NCI-H1105 (cell line): Measurements from ENCODE around the gene MCRIP1.
"Not testable (repeated sequence)": the region's sequence is repeated elsewhere in the genome, so short reads cannot be mapped to it uniquely, and the experiment has no call there.

Source experiments
- DNase-seq: peaks from one replicate; lab custom pipeline; 2025; lab: John Stamatoyannopoulos, UW

The MCRIP1 gene

DNA sequence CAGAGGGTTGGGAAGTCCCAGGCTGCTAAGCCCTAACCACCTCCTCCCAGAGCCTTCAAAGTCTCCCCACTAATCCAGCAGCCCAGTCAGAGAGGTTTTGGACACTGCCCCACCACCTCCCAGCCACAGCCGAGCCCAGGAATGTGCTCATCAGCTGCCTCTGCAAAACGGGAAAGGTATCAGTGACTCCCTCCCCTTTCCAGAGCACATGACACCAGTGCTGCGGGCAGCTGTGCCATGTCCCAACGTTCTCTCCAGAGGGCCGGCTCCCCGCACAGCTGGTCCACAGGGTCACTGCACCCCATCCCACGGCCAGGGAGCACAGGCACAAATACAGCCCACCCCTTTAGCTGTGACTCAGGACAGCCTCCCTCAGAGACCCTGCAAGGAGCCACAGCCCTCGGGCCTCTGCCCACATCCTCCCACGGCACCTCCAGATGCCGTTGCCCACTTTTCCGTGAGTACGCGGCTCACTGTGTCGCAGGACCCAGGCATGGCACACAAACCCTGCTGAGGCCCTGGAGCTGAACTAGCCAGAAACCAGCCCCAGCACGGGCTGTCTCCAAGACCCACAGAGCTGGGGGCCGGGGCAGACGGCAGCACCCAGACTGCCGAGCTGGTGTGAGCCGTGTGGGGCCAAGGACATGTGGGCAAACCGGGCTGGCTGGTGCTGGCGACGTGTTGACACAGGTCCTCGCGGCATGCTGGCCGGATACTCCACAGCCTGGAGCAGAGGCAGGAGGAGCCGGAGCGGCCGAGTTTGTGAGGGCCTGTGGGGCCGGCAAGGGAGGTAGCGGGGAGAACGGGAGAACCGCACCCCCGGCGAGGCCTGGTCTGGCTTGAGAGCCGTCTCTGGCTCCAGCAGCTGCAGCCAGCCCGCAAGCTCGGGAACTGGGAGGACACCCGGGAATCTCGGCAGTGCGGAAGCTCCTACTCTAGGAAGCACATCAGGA lies 8.0 kb upstream of the MCRIP1 start:
- DNase-seq, result no peak

DNA sequence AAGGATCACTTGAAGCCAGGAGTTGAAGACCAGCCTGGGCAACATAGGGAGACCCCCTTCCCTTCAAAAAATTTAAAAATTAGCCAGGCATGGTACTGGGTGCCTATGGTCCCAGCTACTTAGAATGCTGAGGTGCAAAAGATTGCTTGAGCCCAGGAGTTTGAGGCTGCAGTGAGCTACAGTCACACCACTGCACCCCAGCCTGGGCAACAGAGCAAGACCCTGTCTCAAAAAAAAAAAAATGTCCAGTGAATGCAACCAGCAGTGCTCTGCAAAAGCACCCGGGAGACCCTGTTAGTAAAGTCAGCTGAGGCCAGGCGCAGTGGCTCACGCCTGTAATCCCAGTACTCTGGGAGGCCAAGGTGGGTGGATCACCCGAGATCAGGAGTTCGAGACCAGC lies 7.0 kb upstream of the MCRIP1 start:
- not testable (repeated sequence) for DNase-seq

DNA sequence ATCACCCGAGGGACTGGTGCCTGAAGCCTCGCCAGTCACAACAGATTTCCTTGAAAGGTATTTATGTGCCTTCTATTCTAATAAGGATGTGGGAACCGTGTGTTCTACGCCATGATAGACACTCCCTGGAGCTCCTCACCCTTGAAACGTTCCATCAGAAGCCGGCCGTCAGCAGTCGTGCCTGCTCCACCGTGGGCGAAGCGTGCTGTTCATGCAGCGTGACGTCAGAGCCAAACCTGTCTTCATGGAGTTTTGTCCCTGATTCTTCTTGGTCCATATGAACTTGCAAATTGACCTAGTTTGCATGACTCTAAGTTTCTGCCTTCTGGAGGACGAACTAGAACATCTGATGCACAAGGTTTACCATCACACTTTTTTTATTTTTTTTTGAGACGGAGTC lies 6.2 kb upstream of the MCRIP1 start:
- DNase-seq, result no peak

DNA sequence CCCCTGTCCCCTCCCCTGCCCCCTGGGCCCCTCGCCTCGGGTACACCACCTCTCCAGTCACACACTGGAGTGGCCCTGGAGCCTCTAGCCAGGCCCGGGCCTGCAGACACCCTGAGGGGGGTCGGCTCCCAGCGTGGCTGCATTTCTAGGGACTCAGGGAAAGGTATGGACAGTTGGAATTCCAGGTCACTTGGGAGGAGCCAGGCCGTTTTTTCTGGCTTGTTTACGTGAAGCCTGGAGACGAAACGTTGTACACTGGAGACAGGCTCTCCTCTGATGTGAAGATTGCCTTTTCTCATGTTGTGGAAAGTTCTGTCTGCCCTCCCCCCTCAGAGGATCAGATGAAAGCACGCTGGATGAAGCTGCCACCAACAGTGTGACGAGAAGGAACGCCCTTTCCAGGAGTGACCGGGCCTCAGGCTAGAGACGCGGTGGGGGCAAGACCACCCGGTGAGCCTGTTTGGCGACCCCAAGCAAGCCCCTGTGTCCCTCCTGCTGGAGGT lies 5.7 kb upstream of the MCRIP1 start:
- DNase-seq, result no peak

DNA sequence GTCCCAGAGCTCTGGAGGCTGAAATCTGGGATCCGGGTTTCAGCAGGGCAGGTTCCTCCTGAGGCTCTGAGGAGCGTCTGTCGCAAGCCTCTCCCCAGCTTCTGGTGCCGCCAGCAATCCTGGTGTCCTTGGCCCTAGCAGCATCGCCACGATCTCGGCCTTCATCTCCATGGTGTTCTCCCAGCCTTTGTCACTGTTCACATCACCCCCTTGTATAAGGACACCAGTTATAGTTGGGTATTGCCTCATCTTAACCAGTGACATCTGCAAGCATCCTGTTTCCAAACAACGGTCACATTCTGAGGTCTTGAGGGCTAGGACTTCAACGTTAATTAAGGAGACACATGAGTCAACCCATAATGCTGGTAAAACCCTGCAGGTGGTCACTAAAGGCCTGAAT lies 4.5 kb upstream of the MCRIP1 start:
- DNase-seq, result no peak

DNA sequence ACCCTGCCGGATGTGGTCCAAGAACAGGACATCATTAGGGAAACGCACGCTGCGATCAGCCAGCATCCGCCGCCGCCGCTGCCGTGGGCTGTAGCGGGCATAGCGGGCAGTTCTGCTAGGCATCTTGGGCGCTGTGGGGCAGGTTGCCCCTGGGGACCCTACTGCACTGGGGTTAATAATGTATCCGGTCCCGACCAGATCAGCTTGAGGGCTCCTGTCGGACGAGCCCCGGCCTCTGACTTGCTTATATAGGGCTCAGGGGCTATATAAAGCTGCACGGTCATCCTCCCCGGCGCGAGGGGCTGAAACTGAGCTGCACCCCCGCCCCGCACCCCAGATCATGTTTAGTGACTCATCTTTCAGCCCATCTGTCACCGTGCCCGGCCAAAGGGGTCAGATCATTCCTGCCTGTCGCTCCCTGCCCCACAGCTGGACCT lies 1.8 kb upstream of the MCRIP1 start, which contains the start of gene PPP1R27:
PPP1R27 (minus strand) TSS at position 220 of the 437 bp plus-strand sequence; CDS start at position 123, 97 bp downstream.
- no peak for DNase-seq

DNA sequence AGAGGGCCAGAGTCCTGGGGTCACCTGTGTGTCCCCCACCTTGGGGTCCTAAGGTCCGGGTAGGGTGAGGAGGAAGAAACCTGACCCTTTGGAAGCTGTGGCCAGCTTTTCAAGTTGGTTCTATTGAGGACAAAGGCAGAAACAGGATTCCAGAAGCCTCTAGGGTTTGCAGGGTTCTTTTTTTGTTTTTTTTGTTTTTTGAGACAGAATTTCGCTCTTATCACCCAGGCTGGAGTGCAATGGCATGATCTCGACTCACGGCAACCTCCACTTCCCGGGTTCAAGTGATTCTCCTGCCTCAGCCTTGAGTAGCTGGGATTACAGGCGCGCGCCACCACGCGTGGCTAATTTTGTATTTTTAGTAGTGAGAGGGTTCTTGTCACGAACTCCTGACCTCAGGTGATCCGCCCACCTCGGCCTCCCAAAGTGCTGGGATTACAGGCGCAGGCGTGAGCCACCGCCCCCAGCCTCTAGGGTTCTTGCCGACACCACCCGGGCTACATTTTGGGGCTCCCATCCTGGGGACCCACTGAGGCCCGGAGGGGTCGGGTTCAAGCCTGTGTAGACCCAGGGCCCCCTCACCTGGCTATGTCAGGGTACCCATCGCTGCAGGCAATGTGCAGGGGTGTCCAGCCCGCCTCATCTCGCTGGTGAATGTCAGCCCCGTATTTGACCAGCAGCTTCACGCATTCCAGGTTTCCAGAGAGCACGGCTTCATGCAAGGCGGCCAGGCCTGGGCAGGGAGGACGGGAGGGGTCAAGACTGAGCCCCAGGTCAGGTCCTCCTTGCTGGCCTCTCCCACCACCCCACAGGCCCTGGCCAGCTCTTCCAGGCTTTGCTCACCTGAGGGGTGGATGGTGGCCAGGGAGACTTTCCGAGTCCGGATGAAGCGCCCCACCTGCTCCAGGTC lies 1.1 kb upstream of the MCRIP1 start:
- DNase-seq, result no peak

DNA sequence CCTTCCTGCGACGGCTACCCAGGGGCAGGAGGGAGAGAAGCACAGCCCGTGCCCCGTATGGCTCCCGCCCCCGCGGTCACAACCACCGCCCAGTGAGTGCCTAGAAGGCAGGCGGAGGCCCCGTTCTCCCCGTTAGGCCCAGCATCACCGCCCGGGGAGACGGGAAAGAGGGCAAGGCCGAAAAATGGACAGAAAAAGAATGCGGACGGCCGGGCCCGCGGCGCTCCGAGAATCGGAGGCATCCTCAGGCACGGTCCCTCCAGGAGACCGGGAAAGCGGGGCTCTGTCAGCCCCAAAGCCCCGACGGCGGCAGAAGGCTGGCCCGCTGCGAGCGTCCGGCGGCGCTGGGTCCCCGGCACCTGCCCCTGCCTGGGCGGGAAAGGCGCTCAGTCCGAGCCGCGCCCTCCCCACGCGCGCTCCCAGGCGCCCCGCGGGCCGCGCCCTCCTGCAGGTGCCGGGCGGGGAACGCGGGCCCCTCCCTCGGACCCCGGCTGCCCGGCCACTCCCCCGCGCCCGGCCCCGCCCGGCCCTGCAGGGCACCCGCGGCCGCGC lies 407 bp downstream of the MCRIP1 start:
- no peak for DNase-seq

DNA sequence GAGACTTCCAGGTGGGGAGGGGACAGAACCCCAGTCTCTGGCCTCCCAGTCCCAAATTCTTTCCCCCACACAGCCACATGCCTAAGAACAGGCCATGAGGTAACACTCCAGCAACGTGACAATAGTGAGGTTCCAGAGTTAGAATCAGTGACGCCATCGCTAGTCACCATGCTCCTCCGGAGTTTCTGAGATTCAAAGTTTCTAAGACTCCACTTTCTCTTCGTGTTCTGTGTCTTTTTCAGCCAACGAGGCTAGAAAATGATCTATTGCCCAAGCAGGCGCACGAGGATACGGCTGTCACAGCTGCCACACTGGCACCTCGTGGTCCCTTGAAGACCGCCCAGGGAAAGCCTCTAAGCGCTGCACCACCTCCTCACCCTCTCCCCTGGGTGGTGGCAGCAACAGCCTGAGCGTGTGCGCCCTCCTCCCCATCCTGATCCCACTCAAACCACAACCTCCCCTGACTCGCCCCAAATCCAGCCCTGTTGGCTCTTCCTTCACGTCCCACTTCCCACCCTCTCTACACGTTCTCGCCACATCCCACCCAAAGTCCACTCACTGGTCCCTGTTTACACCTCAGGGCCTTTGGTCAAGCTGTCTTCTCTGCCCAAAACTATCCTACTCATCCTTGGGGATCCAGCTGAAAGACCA lies 1.0 kb downstream of the MCRIP1 start:
- DNase-seq, result no peak

DNA sequence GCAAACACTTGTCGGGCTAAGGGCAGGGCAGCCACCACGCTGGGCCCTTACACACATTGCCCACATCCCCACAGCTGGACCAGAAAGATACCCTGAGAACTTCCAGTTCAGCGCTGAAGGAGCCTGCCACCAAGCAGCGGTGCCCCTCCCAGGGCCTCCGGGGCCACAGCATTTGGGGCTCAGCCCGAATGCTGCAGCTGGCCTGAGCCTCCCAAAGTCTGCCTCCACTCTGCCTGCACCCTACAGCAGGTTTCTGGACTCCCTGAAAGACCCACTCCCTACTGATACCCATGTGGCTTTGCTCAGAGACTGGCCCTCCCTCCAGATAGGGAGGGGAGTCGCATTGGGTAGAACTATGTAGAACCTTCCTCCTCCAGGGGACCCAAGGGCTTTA lies 1.5 kb downstream of the MCRIP1 start:
- no peak for DNase-seq

DNA sequence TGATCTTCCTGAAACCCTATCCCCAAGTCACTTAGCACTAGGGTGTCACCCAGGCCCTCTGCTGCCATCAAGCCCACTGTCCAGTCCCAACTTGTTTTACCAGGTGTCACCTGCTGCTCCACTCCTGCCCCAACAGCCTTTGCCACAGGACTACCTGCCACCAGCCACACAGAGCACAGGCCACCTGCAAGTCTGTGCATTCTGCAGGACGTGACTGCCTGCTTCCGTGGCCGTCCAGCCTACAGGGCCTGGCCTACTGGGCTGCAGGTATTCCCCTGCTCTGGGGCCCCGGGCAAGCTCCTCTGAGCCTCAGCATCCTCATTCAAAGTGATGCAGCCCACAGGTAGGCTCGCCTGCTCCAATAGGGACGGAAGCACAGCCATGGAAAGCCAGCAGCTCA lies 3.2 kb downstream of the MCRIP1 start:
- DNase-seq, result no peak

DNA sequence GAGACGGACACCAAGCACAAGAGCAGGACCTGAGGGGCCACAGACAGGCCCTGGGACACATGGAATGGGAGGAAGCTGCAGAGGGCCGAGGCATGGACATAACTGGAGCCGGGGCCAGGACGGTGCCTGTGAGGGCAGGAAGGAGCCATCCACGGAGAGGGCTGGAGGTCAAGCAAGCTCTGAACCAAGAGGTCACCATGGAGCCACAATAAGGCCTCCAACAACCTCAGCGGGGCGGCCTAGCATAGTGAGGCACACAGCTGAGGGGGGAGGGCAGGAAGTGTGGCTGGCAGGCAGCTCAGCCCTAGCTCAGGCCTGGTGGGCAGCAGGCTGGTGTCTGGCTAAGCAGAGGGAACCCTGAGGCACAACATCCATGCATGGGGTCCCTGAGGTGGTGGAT lies 4.4 kb downstream of the MCRIP1 start:
- no peak for DNase-seq

DNA sequence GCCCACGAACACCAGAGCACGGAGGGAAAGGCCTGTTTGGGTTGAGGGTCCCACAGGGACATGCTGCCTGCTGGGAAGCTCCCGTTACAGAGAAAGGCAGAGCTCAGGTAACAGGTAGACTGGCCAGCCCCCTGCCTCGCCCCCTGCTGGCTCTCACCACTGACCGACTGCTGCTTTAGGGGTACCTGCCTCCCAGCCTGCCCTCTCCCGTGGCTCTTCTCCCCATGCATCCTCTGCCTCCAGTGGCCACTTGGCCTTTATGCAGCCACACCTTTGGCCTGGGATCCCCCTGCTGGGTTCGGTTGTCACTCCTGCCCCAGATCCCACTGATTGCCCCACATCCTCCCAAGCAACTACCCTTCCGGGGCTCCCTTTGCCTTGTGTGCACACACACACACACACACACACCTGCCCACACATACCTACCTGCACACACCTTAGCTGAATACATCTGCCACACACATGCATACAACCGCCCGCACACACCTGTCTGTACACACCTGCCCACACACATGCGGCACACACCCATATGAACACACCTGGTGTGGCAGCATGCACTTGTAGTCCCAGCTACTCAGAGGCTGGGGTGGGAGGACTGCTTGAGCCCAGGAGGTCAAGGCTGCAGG lies 7.1 kb downstream of the MCRIP1 start:
- DNase-seq, result no peak

DNA sequence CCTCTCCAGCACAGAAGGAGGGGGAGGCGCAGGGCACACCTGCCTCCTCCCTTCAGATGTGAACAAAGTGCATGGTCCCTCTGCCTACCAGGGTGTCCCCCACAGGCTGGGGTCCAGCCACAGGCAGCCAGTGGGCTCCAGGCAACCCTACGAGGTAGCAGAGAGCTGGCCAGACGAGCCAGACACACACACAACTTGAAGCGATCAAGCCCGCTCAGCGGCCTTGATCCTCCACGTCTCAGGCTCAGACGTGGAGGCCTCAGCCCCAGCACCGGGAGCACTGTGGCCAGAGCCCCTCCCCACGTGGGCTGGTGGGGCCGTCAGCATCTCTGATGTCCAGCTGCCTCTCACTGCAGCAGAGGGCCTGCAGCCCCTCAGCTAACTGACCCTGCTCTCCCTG lies 8.5 kb downstream of the MCRIP1 start:
- no peak for DNase-seq

DNA sequence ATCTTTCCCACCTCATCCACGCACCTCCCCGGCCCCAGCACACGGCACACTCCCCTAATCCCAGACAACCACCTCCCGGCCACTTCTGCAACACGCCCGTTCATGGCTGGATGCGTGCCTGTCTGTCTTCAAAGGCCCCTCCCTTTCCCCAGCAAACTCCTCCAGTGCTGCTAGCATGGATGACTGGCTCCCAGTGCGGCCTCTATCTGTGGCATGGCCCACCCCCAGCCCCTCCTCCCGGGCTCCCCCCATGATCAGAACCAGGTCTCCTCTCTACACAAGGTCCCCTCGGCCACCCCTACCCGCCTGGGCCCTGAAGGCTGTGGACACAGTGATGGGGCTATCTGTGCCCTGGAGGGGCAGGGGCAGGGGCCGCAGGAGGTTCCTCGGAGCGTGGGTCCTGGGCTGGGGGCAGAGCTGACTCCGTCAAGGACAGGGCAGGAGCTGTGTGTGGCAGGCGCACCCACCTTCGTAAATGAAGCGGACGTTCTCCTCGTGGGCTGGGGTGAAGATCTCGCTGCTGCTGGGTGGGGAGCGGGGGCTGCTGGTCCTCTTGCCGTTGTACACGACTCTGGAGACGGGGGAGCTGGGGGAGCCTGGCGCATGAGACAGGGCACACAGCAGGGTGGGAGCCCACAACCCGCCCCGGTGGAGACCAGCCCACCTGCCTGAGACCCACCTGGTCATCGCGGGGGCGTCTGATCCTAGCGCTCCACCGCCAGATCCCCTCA lies 9.1 kb downstream of the MCRIP1 start:
- DNase-seq, result no peak

DNA sequence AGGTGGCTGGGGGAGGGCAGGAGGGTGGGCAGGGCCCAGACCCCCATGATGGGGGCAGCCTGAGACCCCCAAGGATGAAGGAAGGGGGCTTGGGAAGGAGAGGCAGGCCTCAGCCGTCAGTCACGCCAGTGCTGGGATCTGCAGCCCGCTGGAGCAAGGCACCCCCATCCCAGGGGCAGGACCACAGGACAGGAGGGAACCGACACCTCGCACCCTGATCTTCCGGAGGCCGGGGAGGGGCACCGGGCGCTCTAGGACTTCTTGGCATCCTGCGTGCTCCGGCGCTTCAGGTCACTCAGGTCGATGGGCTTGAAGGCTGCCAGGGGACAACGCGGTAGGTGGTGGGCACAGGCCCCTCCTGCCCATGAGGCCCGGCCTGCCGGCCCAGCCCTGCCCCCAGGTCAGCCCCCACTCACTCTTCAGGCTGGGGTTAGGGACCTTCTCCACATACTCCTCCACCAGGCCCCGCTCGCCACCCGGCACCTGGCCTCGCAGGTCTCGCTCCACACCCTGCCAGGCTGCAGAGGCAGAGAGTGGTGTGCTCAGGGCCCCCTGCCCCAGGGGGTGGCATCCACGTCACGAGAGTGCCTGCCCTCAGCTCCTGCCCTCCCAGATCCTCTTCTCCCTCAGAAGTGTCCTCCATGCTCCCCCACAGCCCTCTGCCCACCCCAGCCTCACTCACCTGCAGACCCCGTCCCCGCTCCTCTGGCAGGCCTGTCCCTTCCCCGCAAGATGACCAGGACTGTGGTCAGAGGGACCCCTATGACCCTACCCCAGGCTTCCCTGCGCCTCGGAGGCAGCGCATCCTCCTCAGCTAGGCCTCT lies 9.9 kb downstream of the MCRIP1 start:
- no peak for DNase-seq

DNA sequence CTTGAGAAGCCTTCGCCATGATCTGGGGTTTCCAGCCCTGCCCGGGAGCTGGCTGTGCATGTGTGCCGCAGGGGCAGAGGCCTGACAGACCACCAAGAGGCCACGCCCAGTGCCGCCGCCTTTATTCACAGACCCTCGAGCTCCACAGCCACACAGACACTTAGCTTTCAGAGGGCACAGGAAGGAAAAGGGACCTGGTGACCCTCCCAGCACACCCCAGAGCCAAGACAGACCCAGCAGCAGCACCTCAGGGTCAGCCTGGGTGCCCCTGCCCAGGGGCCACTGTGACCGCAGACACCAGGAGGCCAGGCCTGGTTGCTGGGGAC lies 10.8 kb downstream of the MCRIP1 start:
- DNase-seq, result no peak

DNA sequence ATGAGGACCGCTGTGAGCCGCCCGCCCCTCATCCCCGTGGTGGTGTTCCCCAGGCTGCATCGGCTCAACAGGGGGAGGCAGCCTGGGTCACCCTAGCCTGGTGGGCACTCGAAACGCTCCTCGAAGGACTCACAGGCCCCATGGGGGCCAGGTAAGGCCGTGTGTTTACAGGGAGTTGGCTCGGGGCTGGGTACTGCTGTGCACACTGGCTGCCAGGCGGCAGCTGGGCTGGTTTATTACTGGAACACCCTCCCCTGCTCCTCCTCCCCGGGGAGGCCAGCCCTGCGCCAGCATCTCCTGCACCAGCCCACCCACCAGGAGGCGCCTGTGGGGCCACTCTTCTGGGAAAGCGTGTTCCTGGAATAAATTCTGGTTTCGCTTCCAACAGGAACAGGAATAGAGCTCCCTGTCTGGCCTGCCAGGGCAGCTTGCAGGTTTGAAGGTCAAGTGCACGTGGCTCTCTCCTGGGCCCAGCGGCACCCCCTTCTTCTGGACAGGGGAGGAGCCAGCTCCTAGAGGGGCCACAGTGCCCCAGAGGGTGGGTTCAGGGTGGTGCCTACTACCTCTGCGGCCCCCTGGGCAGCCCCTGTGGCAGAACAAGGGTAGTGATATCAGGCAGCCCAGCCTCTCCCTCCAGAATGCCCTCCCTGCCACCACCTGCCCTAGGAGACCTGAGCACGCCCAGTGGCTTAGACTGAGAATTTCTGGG lies 11.3 kb downstream of the MCRIP1 start:
- DNase-seq, result no peak

DNA sequence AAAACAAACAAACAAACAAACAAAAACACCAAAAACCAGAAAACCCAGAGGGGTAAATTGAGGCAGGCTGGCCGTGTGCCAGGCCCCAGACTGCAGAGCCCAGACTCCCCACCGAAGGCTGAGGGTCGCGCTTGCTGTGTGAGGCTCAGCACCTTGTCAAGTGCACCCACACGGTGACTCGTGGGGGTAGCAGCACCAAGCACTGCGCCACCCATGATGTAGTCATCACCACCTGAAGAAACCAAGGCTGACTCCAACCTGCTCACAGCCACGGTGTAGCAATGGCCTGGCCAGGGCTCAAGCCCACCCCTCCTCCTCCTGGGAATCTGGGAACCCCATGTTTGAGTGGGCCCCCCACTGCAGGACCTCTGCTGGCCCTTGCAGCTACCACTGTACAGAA lies 11.9 kb downstream of the MCRIP1 start:
- no peak for DNase-seq
